Endothelial cell of umbilical vein (primary cell): Measurements from ENCODE around the gene RAD51B. TPM values are rescaled to one million over a fixed set of nuclear protein-coding genes. Genes with fewer than 3 reads are reported as not detected.

Experiments used
- BruUV-seq: library from RNA; stranded (reverse); fragments of 400-500 nt; replicated peaks from 2 replicates; lab custom pipeline; 2021; lab: Mats Ljungman, UMichigan
- CTCF ChIA-PET: fragments of 300-600, 350-600 bp; sonication (Branson Sonifier 250); formaldehyde crosslinking; loops from one replicate; lab custom pipeline; 2021; ENCODE audit warnings: antibody characterized with exemption, inconsistent platforms; lab: Charles Lee
- POLR2A ChIA-PET: fragments of 300-600, 350-600 bp; sonication (Branson Sonifier 250); formaldehyde crosslinking; loops from one replicate; lab custom pipeline; 2021; ENCODE audit warnings: antibody characterized with exemption, inconsistent platforms; lab: Charles Lee
- DNase-seq: peaks from one replicate; pipeline ENCODE4 v3.0.0-alpha.2; 2011; ENCODE audit warnings: low read depth, low spot score
- FAIRE-seq: peaks from 2 replicates; lab custom pipeline; 2011; peaks lifted over from hg19 to GRCh38; lab: Jason Lieb, UNC
- H2AFZ ChIP-seq: 2 replicates; pipeline ENCODE4 v1.6.0; 2012; ENCODE audit warnings: low read depth, low read length, control low read depth, inconsistent platforms
- H3K27ac ChIP-seq: 2 replicates; pipeline ENCODE4 v1.5.1; 2011; ENCODE audit warnings: low read depth, mild to moderate bottlenecking, control low read depth, low read length, moderate library complexity; ENCODE audit not compliant: insufficient read depth
- H3K27me3 ChIP-seq, 2 experiments: 2 replicates each; pipeline versions ENCODE4 v1.6.0 to v1.6.1; 2011; ENCODE audit warnings: low read length in 2 of 2, mixed read lengths in 1 of 2; ENCODE audit not compliant: control insufficient read depth in 2 of 2, insufficient read depth in 2 of 2
- H3K36me3 ChIP-seq, 2 experiments: 2 replicates in 1 of 2; 3 replicates in 1 of 2; pipeline ENCODE4 v1.5.1; 2011; ENCODE audit warnings: low read length in 2 of 2, mild to moderate bottlenecking in 1 of 2, moderate library complexity in 1 of 2; ENCODE audit not compliant: control insufficient read depth in 2 of 2, insufficient read depth in 2 of 2; ENCODE audit errors: extremely low read depth in 1 of 2
- H3K4me1 ChIP-seq: 3 replicates; pipeline ENCODE4 v1.5.1; 2011; ENCODE audit warnings: mild to moderate bottlenecking, low read length; ENCODE audit not compliant: control insufficient read depth, insufficient read depth; ENCODE audit errors: extremely low read depth
- H3K4me2 ChIP-seq: 2 replicates; pipeline ENCODE4 v1.6.1; 2011; ENCODE audit warnings: low read length, control low read depth, mixed read lengths; ENCODE audit not compliant: insufficient read depth
- H3K4me3 ChIP-seq, 3 experiments: fragments of 200-600 bp in 1 of 3; sonication (generic), shearing (Covaris generic) in 1 of 3; replicated peaks in 1 of 3; 2 replicates each; pipeline ENCODE4 v1.5.1; 2011 to 2016; ENCODE audit warnings: control low read depth in 3 of 3, low read length in 3 of 3, mild to moderate bottlenecking in 2 of 3, inconsistent platforms in 1 of 3, low read depth in 1 of 3, moderate library complexity in 1 of 3; ENCODE audit not compliant: insufficient read depth in 1 of 3
- H3K79me2 ChIP-seq: 2 replicates; pipeline ENCODE4 v1.6.0; 2012; ENCODE audit warnings: low read length, inconsistent platforms; ENCODE audit not compliant: control insufficient read depth, insufficient read depth
- H3K9ac ChIP-seq: replicated peaks from 2 replicates; pipeline ENCODE3; 2011; ENCODE audit warnings: low read length, control low read depth; ENCODE audit not compliant: insufficient read depth; ENCODE audit errors: extremely low read depth
- H3K9me1 ChIP-seq: replicated peaks from 3 replicates; pipeline ENCODE4 v1.6.0; 2011; ENCODE audit warnings: mild to moderate bottlenecking, low read length; ENCODE audit not compliant: control insufficient read depth, insufficient read depth; ENCODE audit errors: extremely low read depth
- H3K9me3 ChIP-seq: replicated peaks from 2 replicates; pipeline ENCODE4 v1.5.1; 2012; ENCODE audit warnings: low read length, inconsistent platforms; ENCODE audit not compliant: control insufficient read depth, insufficient read depth
- H4K20me1 ChIP-seq: replicated peaks from 2 replicates; pipeline ENCODE3; 2011; ENCODE audit warnings: mild to moderate bottlenecking, low read length; ENCODE audit not compliant: control insufficient read depth, insufficient read depth; ENCODE audit errors: extremely low read depth
- CTCF ChIP-seq, 2 donors: IDR thresholded peaks; 1 replicate in 1 of 2; 2 replicates in 1 of 2; pipeline ENCODE4 v1.5.1; 2011; ENCODE audit warnings: low read length in 2 of 2, mild to moderate bottlenecking in 2 of 2, moderate library complexity in 2 of 2, control low read depth in 1 of 2, inconsistent platforms in 1 of 2, low read depth in 1 of 2; ENCODE audit not compliant: insufficient read depth in 1 of 2; ENCODE audit errors: extremely low read depth in 1 of 2
- EZH2 ChIP-seq: IDR thresholded peaks from 2 replicates; pipeline ENCODE4 v1.6.1; 2012; ENCODE audit warnings: borderline replicate concordance, low read depth, mild to moderate bottlenecking, moderate library complexity, low read length, inconsistent platforms; ENCODE audit not compliant: severe bottlenecking
- FOS ChIP-seq: IDR thresholded peaks from 2 replicates; pipeline ENCODE4 v1.6.1; 2011; ENCODE audit warnings: mild to moderate bottlenecking, low read length, moderate library complexity, borderline replicate concordance; ENCODE audit not compliant: insufficient read depth
- GATA2 ChIP-seq: IDR thresholded peaks from 2 replicates; pipeline ENCODE4 v1.7.0; 2011; ENCODE audit warnings: low read depth, mild to moderate bottlenecking, moderate library complexity, mixed read lengths, low read length; ENCODE audit not compliant: insufficient read length, insufficient read depth
- JUN ChIP-seq: IDR thresholded peaks from 2 replicates; pipeline ENCODE4 v1.6.1; 2011; ENCODE audit warnings: borderline replicate concordance, low read depth; ENCODE audit not compliant: insufficient read length, insufficient read depth
- MAX ChIP-seq: IDR thresholded peaks from 2 replicates; pipeline ENCODE4 v1.6.1; 2011; ENCODE audit not compliant: insufficient read depth, insufficient read length
- MYC ChIP-seq: IDR thresholded peaks from one replicate; pipeline ENCODE4 v1.6.1; 2011; ENCODE audit warnings: mild to moderate bottlenecking, low read depth, low read length
- POLR2A ChIP-seq: IDR thresholded peaks from 2 replicates; pipeline ENCODE4 v1.6.1; 2012; ENCODE audit warnings: low read depth, mild to moderate bottlenecking, control low read depth, low read length
- POLR2AphosphoS5 ChIP-seq: IDR thresholded peaks from 2 replicates; pipeline ENCODE4 v1.6.1; 2012; ENCODE audit warnings: low read depth, mild to moderate bottlenecking, control low read depth, low read length, moderate library complexity; ENCODE audit not compliant: insufficient read depth
- dilution Hi-C: fragments of 300-500 bp; cut with MboI; formaldehyde crosslinking; loops from one replicate; pipeline ENCODE4 v1.15.0; 2019; ENCODE audit warnings: low sequenced_read_pairs; ENCODE audit not compliant: extremely low pct_ligation_motif_present
- intact Hi-C: fragments of 100-400 bp; cut with micrococcal nuclease; formaldehyde crosslinking; loops from one replicate; pipeline ENCODE4 v1.10.0; 2022
- polyA plus RNA-seq, 4 experiments: library from polyadenylated mRNA; depleted of rRNA in 3 of 4; stranded (reverse) in 3 of 4; unstranded in 1 of 4; fragments of >200 nt; gene quantifications; 2 replicates each; pipeline versions ENCODE4 v1.2.1 to v1.2.3, GENCODE V29; 2011 to 2012; ENCODE audit warnings: missing spikeins in 1 of 4
- total RNA-seq: library from RNA; stranded (reverse); gene quantifications from 2 replicates; pipeline ENCODE4 v1.2.3, GENCODE V29; 2021

RAD51B gene
- total and polyA plus RNA-seq, 2 donors (not counting 3 experiments of a cell fraction or from before 2014, with no cell fraction given): 3.9 to 19.0 TPM

GRCh38 chr14:68255693-68256178 is 436.2 kb downstream of the RAD51B start:
- dilution Hi-C loops (no loop called here), intact Hi-C loops (no loop called here)
- ChIA-PET POLR2A (interaction anchor here (0.5 to 1.3 kb wide), 2 partner anchors 260 to 537 kb away, joined by 4 read pairs; partner anchors contain the start of gene ZFP36L1), CTCF (interaction anchor here (0.5 to 0.8 kb wide), 2 partner anchors 15 to 957 kb away, joined by 3 read pairs; no protein-coding TSS in a partner anchor)
- TF ChIP-seq POLR2AphosphoS5 (no peak), JUN (no peak), POLR2A (no peak), FOS (no peak), MAX (no peak), MYC (no peak), GATA2 (no peak)
- no peaks in the 10 kb centered on the region for H3K27me3 ChIP-seq
- no peaks in the 10 kb centered on the region for H3K9me1 ChIP-seq
- no peaks in the 10 kb centered on the region for H3K9me3 ChIP-seq
- no peak overlapping the region for H3K4me2 ChIP-seq
- DNase-seq (peak; percentile 77), FAIRE-seq (no peak)
- H3K4me1 ChIP-seq: peaks cover 3% of the 10 kb centered on the region
- H3K79me2 ChIP-seq: no peaks in the 10 kb centered on the region
- no peaks in the 10 kb centered on the region for H3K36me3 ChIP-seq
- no peak overlapping the region for H3K27ac ChIP-seq
- BruUV-seq: no TSS peak
- H2AFZ ChIP-seq: no peak overlapping the region
- H3K4me3 ChIP-seq: no peak overlapping the region
- no peak overlapping the region for H3K9ac ChIP-seq
- no peaks in the 10 kb centered on the region for H4K20me1 ChIP-seq

- Histone ChIP-seq H2AFZ (no peak overlapping the region), H3K4me1 (peaks cover 12% of the 10 kb centered on the region), H4K20me1 (no peaks in the 10 kb centered on the region), H3K9me3 (no peaks in the 10 kb centered on the region), H3K4me2 (no peak overlapping the region), H3K9me1 (no peaks in the 10 kb centered on the region), H3K79me2 (no peaks in the 10 kb centered on the region), H3K27ac (no peak overlapping the region), H3K4me3 (no peak overlapping the region), H3K9ac (no peak overlapping the region), H3K36me3 (no peaks in the 10 kb centered on the region), H3K27me3 (no peaks in the 10 kb centered on the region)
- intact Hi-C loops (no loop called here), dilution Hi-C loops (no loop called here)
- DNase-seq: no peak
- POLR2A ChIA-PET: no interaction called here
- FAIRE-seq: no peak
- CTCF ChIA-PET: no interaction called here
- no TSS peak for BruUV-seq
- no peak for TF ChIP-seq JUN
- TF ChIP-seq FOS: no peak
- no peak for TF ChIP-seq CTCF (IDR thresholded peaks at IDR 0.05; ENCODE audit: extremely low read depth in 1 of 2, insufficient read depth in 1 of 2, low read depth in 1 of 2, low read length in 2 of 2)
- TF ChIP-seq POLR2A: no peak
- no peak for TF ChIP-seq GATA2
- TF ChIP-seq EZH2: no peak
Observed at GRCh38 chr14:68257969-68258368, 438.4 kb downstream of the RAD51B start.
